Activated gamma-delta T cell treated with Interleukin-2 at 50 U/mL for 16 hours (primary cell): ENCODE results near the gene MAP1LC3A.

Source experiments
- DNase-seq: peaks from one replicate; pipeline ENCODE4 v3.0.0-alpha.2; 2020

The MAP1LC3A gene

GRCh38 chr20:34578521-34578920 lies 20.0 kb downstream of the MAP1LC3A start:
- DNase-seq = no peak

DNA sequence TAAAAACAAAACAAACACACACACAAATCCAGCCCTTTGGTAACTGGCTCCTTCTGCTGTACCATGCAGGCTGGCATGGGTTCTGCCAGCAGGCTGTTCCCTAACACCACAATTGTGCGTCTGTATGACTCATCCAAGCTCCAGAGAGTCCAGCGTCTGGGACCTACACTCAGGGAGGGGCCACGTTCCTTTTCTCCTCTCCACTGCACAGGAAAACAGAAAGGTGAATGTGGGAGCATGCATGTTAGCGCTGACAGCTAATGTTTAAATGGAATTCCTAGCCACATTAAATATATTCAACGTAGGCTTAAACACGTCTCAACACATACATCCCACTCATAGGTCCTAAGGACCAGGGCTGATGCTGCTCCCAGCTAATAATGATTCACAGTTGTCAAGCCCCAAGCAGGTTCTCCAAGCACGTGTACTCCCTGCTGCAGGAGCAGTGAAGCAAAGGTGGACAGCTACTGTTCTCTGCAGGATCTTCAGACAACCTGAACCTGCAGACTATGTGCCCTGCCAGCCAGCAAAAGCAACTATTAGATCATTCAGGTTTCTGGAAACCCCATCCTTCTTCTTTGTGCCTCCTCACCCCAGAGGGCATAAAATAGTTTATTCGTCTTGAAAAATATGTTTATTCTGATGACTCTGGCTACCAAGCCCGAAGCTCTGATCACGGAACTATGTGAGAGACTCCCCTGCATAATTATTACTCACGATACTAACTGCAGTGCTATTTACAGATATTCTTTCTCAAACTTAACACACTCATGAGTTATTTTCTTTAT lies 20.9 kb downstream of the MAP1LC3A start:
- no peak for DNase-seq

GRCh38 chr20:34579979-34580940 lies 21.7 kb downstream of the MAP1LC3A start:
- no peak for DNase-seq

DNA sequence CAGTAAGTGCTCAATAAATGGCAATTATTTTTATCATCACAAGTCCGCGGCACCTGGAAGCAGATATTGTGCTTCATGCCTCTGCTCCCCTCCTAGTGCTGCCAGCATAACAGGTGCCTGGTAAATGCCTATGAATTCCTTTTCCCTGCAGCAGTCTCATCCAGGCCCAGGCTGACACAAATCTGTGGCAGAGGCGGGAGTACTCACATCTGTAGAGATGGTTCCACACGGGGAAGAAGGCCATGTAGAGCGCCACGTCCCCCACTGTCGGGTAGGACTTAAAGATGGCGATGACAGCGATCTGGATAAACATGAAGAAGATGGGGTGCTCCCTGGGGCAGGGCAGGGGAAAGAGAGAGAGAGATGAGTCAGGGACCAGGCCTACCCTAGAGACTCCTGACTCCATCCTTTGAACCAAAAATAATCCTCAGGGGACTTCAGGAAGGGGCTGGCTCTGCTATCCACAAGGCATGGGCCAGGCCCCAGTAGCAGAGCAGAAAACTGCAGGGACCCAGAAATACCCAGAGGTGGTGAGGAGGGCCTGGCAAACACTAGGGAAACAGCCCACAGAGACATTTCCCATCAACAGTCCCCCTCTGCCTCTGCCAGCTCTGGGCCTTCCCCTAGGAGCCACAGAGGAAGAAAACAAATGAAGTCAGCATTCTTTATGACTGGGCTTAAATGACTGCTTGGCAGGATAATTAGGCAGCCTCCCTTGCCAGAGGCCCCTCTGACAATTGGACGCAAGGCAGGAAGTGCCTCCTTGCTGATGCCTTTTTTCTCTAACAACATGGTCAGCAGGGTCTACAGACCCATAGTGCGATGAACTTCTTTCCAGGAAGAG lies 23.0 kb downstream of the MAP1LC3A start:
- DNase-seq = no peak

- DNase-seq = no peak
Observed at GRCh38 chr20:34582221-34582620, 23.7 kb downstream of the MAP1LC3A start.

- no peak for DNase-seq
Observed at GRCh38 chr20:34582911-34583310, 24.4 kb downstream of the MAP1LC3A start.

GRCh38 chr20:34583544-34583943 lies 25.0 kb downstream of the MAP1LC3A start:
- no peak for DNase-seq

DNA sequence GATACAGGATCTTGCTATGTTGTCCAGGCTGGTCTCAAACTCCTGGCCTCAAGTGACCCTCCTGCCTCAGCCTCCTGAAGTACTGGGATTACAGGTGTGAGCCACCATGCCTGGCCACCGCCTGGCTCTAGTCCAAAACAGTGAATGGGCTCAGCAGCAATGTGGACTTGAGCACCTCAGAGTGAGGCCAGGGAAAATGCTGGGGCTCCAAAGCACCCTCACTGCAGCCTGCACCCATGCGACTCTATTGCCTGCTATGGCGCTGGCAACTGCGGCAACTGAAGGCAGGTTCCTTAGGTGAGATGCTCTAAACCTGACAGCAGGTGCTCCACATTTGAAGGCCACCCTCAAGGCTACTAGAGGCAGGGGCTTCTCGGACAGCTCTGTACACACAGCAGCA lies 26.5 kb downstream of the MAP1LC3A start:
- DNase-seq = no peak

- DNase-seq = no peak
Observed at GRCh38 chr20:34586488-34587163, 28.1 kb downstream of the MAP1LC3A start.

DNA sequence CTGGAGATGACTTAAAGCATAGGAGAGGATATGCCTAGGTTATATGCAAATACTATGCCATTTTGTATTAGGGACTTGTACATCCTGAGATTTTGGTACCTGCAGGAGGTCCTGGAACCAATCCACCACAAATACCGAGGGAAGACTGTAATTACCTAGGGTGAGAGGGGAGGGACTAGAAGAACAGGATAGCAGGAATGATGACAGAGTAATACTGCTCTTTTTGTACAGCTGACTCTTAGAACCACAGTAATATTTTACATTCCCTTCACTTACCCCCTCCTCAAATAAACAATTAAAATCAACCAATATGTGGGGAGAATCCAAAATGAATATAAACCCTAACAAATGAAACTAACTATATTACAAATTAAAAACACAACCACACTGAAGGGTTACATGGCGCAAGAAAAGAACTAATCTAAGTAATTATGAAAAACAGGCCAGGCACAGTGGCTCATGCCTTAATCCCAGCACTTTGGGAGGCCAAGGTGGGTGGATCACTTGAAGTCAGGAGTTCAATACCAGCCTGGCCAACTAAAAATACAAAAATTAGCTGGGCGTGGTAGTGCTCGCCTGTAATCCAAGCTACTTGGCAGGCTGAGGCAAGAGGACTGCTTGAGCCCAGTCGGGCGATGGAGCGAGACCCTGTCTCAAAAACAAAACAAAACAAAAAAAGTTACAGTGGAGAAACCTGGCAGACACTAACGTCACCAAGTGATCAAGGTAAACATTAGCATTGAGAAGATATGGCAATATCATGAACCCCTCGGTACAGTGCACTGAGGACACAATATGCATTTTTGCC lies 37.1 kb downstream of the MAP1LC3A start:
- DNase-seq = no peak

- DNase-seq = no peak
Observed at GRCh38 chr20:34600892-34601653, 42.6 kb downstream of the MAP1LC3A start.

GRCh38 chr20:34604980-34605788 lies 46.7 kb downstream of the MAP1LC3A start:
- no peak for DNase-seq

DNA sequence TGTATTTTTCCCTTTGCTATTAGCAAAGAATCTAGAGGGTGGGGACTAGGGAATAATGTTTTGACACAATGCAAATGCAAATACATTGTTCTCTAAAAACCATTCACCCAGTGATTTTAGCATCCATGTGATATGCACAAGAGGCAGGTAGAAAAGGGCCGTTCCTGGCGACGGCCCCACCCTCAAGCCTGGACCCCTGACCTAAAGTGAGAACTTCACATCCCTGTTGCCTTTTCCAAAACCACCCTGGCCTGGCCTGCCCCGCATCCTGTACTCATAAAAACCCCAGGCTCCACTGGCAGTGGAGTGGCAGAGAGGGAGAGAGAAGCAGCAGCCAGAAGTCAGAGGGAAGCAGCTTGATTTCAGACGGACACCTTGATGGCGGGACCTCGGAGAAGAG lies 48.5 kb downstream of the MAP1LC3A start:
- DNase-seq = no peak
